Activated CD4-positive, alpha-beta T cell treated with anti-CD3 and anti-CD28 coated beads for 36 hours (primary cell): ENCODE measurements around the gene PHF13. TPM values are rescaled to one million over a fixed set of nuclear protein-coding genes. Genes with fewer than 3 reads are reported as not detected.

Experiments
- ATAC-seq: fragments of 200-7000 bp; cut with Tn5 transposase; one replicate; pipeline ENCODE4 v1.10.0; 2021; ENCODE audit warnings: mild to moderate bottlenecking, moderate library complexity
- CTCF ChIA-PET: fragments of 350-600 bp; sonication (Branson Sonifier 250); formaldehyde crosslinking; loops from one replicate; lab custom pipeline; 2021; ENCODE audit warnings: antibody characterized with exemption; lab: Charles Lee
- POLR2A ChIA-PET: fragments of 350-600 bp; sonication (Branson Sonifier 250); formaldehyde crosslinking; loops from one replicate; lab custom pipeline; 2021; ENCODE audit warnings: antibody characterized with exemption, inconsistent platforms; lab: Charles Lee
- DNase-seq: peaks from one replicate; pipeline ENCODE4 v3.0.0-alpha.2; 2020
- H3K27ac Mint-ChIP-seq: one replicate; pipeline ENCODE4 v1.8.0; 2021; ENCODE audit warnings: mixed read lengths
- H3K27me3 Mint-ChIP-seq: one replicate; pipeline ENCODE4 v1.8.0; 2021; ENCODE audit warnings: mixed read lengths
- H3K36me3 Mint-ChIP-seq: one replicate; pipeline ENCODE4 v1.8.0; 2021; ENCODE audit warnings: low read depth, mixed read lengths
- H3K4me1 Mint-ChIP-seq: one replicate; pipeline ENCODE4 v1.8.0; 2021; ENCODE audit warnings: mixed read lengths
- H3K4me3 Mint-ChIP-seq: one replicate; pipeline ENCODE4 v1.8.0; 2021; ENCODE audit warnings: mild to moderate bottlenecking, moderate library complexity, mixed read lengths
- H3K9me3 Mint-ChIP-seq: one replicate; pipeline ENCODE4 v1.8.0; 2021; ENCODE audit warnings: low read depth, mixed read lengths
- intact Hi-C, 2 experiments: fragments of 100-400 bp; cut with DNase I in 1 of 2; cut with micrococcal nuclease in 1 of 2; formaldehyde crosslinking; loops; one replicate each; pipeline versions ENCODE4 v1.14.2 to v1.15.1; 2022 to 2024; cut with DNase I, micrococcal nuclease
- total RNA-seq, 2 experiments: library from RNA; stranded (reverse); gene quantifications; one replicate each; pipeline ENCODE4 v1.2.3, GENCODE V29; 2021

The PHF13 gene
- total RNA-seq, 2 experiments from 2014 or later = 13.2 to 13.6 TPM

- Mint-ChIP-seq H3K36me3 (peaks cover 5% of the 10 kb centered on the region), H3K27me3 (no peaks in the 10 kb centered on the region), H3K27ac (no peak overlapping the region), H3K9me3 (no peaks in the 10 kb centered on the region), H3K4me1 (peaks cover 9% of the 10 kb centered on the region), H3K4me3 (no peak overlapping the region)
- no peak for ATAC-seq
- ChIA-PET POLR2A (interaction anchor here (0.5 kb wide), 1 partner anchor 17 kb away, joined by 3 read pairs; no protein-coding TSS in a partner anchor), CTCF (interaction anchor here (0.6 kb wide), 1 partner anchor 34 kb away, joined by 3 read pairs; no protein-coding TSS in a partner anchor)
- DNase-seq = no peak
- intact Hi-C loops = no loop called here
Measured at GRCh38 chr1:6587261-6588005, 26.1 kb upstream of the PHF13 start.

- H3K36me3 Mint-ChIP-seq = peaks cover 5% of the 10 kb centered on the region
- POLR2A ChIA-PET = no interaction called here
- H3K4me1 Mint-ChIP-seq = peaks cover 7% of the 10 kb centered on the region
Measured at GRCh38 chr1:6588128-6588892, 25.2 kb upstream of the PHF13 start.

DNA sequence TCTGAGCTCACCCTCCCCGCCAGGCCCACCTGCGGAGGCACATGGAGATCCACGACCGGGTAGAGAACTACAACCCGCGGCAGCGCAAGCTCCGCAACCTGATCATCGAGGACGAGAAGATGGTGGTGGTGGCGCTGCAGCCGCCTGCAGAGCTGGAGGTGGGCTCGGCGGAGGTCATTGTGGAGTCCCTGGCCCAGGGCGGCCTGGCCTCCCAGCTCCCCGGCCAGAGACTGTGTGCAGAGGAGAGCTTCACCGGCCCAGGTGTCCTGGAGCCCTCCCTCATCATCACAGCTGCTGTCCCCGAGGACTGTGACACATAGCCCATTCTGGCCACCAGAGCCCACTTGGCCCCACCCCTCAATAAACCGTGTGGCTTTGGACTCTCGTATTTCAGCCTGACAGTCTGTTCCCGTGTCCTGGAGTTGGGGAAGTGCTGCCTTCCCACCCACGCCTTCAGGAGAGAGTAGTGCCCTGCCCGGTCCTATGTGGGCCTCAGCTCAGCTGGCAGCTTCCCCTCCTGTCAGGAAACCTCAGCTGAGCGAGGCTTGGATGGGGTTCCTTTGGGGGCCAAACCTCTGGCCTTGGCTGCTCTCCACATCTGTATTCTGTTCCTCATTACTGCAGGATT is 24.5 kb upstream of the PHF13 start:
- CTCF ChIA-PET = interaction anchor here (0.5 to 1.5 kb wide), 5 partner anchors 18 to 319 kb away, joined by 3 to 5 read pairs (median 3); no protein-coding TSS in a partner anchor
- Mint-ChIP-seq H3K9me3 (no peaks in the 10 kb centered on the region), H3K4me3 (no peak overlapping the region), H3K27me3 (no peaks in the 10 kb centered on the region), H3K36me3 (peaks cover 7% of the 10 kb centered on the region), H3K4me1 (peaks cover 7% of the 10 kb centered on the region), H3K27ac (no peak overlapping the region)
- POLR2A ChIA-PET = interaction anchor here (0.9 to 1.0 kb wide), 2 partner anchors 9 to 11 kb away, joined by 3 read pairs; partner anchors contain the start of gene ZBTB48
- ATAC-seq (no peak), DNase-seq (no peak)
- intact Hi-C loops = no loop called here

More at GRCh38 chr1:6588128-6588892, 25.2 kb upstream of the PHF13 start:
- no peak for ATAC-seq
- no peak overlapping the region for H3K27ac Mint-ChIP-seq
- intact Hi-C loops = no loop called here
- DNase-seq = no peak
- no peaks in the 10 kb centered on the region for H3K9me3 Mint-ChIP-seq
- CTCF ChIA-PET = interaction anchor here (0.5 to 1.5 kb wide), 3 partner anchors 18 to 123 kb away, joined by 3 to 5 read pairs (median 3); no protein-coding TSS in a partner anchor
- H3K27me3 Mint-ChIP-seq = no peaks in the 10 kb centered on the region
- H3K4me3 Mint-ChIP-seq = no peak overlapping the region

GRCh38 chr1:6590046-6590445 is 23.5 kb upstream of the PHF13 start:
- ATAC-seq = no peak
- no peak overlapping the region for H3K4me3 Mint-ChIP-seq
- no peaks in the 10 kb centered on the region for H3K9me3 Mint-ChIP-seq
- ChIA-PET POLR2A (interaction anchor here (1.0 kb wide), 1 partner anchor 10 kb away, joined by 3 read pairs; the partner anchor contains the start of gene ZBTB48), CTCF (interaction anchor here (0.7 to 1.5 kb wide), 2 partner anchors 99 to 109 kb away, joined by 3 to 5 read pairs; no protein-coding TSS in a partner anchor)
- no peak overlapping the region for H3K27ac Mint-ChIP-seq
- no peaks in the 10 kb centered on the region for H3K27me3 Mint-ChIP-seq
- H3K36me3 Mint-ChIP-seq = peaks cover 12% of the 10 kb centered on the region
- no peak for DNase-seq
- peaks cover 2% of the 10 kb centered on the region for H3K4me1 Mint-ChIP-seq
- intact Hi-C loops = no loop called here

GRCh38 chr1:6591222-6591621 is 22.3 kb upstream of the PHF13 start:
- intact Hi-C loops = no loop called here
- H3K27me3 Mint-ChIP-seq = no peaks in the 10 kb centered on the region
- DNase-seq (no peak), ATAC-seq (no peak)
- H3K4me3 Mint-ChIP-seq = no peak overlapping the region
- H3K9me3 Mint-ChIP-seq = no peaks in the 10 kb centered on the region
- POLR2A ChIA-PET = interaction anchor here (0.6 to 1.2 kb wide), 2 partner anchors 9 to 54 kb away, joined by 3 read pairs; no protein-coding TSS in a partner anchor
- CTCF ChIA-PET = interaction anchor here (0.6 kb wide), 1 partner anchor 41 kb away, joined by 4 read pairs; no protein-coding TSS in a partner anchor
- H3K27ac Mint-ChIP-seq = peak overlapping the region; percentile 63
- peaks cover 22% of the 10 kb centered on the region for H3K36me3 Mint-ChIP-seq
- H3K4me1 Mint-ChIP-seq = peaks cover 7% of the 10 kb centered on the region

GRCh38 chr1:6591644-6592043 is 21.9 kb upstream of the PHF13 start:
- POLR2A ChIA-PET = interaction anchor here (0.6 to 1.2 kb wide), 2 partner anchors 9 to 54 kb away, joined by 3 read pairs; no protein-coding TSS in a partner anchor
- Mint-ChIP-seq H3K27me3 (no peaks in the 10 kb centered on the region), H3K4me1 (peaks cover 11% of the 10 kb centered on the region), H3K27ac (no peak overlapping the region), H3K4me3 (no peak overlapping the region), H3K9me3 (no peaks in the 10 kb centered on the region), H3K36me3 (peaks cover 24% of the 10 kb centered on the region)
- ATAC-seq (no peak), DNase-seq (no peak)
- intact Hi-C loops = no loop called here
- CTCF ChIA-PET = interaction anchor here (0.6 to 1.0 kb wide), 2 partner anchors 40 to 55 kb away, joined by 4 read pairs; no protein-coding TSS in a partner anchor

DNA sequence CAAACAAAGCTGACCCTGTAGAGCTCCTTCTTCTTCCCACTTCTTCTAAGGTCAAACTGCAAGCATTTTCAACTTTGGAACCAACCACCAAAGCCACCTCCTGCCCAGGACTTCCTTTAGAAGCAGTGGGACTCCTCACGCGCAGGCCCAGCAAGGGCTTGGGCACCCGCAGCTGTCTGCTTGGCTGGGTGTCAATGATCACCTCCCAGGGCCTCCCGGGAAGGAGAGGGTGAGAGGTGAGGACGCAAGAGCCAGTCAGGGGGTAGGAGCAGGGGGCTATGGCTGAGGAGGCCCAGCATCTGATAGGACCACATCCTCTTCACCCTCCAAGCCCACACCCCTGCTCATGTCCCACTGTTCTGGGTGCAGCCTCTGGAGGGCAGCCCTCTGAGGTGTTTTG is 21.1 kb upstream of the PHF13 start:
- Mint-ChIP-seq H3K4me1 (peaks cover 15% of the 10 kb centered on the region), H3K4me3 (no peak overlapping the region), H3K9me3 (no peaks in the 10 kb centered on the region), H3K36me3 (peaks cover 28% of the 10 kb centered on the region), H3K27ac (no peak overlapping the region), H3K27me3 (no peaks in the 10 kb centered on the region)
- CTCF ChIA-PET = interaction anchor here (0.6 to 1.0 kb wide), 2 partner anchors 36 to 54 kb away, joined by 3 to 4 read pairs; no protein-coding TSS in a partner anchor
- ATAC-seq = no peak
- intact Hi-C loops = no loop called here
- DNase-seq = no peak
- POLR2A ChIA-PET = interaction anchor here (0.6 kb wide), 1 partner anchor 11 kb away, joined by 3 read pairs; no protein-coding TSS in a partner anchor

GRCh38 chr1:6592865-6593593 is 20.5 kb upstream of the PHF13 start:
- ChIA-PET CTCF (interaction anchor here (0.6 to 1.0 kb wide), 2 partner anchors 37 to 54 kb away, joined by 3 to 4 read pairs; no protein-coding TSS in a partner anchor), POLR2A (interaction anchor here (0.6 kb wide), 1 partner anchor 12 kb away, joined by 3 read pairs; no protein-coding TSS in a partner anchor)
- H3K4me3 Mint-ChIP-seq = no peak overlapping the region
- H3K27ac Mint-ChIP-seq = no peak overlapping the region
- H3K27me3 Mint-ChIP-seq = no peaks in the 10 kb centered on the region
- peaks cover 34% of the 10 kb centered on the region for H3K36me3 Mint-ChIP-seq
- no peak for ATAC-seq
- H3K4me1 Mint-ChIP-seq = peaks cover 20% of the 10 kb centered on the region
- intact Hi-C loops = no loop called here
- no peak for DNase-seq
- H3K9me3 Mint-ChIP-seq = no peaks in the 10 kb centered on the region

DNA sequence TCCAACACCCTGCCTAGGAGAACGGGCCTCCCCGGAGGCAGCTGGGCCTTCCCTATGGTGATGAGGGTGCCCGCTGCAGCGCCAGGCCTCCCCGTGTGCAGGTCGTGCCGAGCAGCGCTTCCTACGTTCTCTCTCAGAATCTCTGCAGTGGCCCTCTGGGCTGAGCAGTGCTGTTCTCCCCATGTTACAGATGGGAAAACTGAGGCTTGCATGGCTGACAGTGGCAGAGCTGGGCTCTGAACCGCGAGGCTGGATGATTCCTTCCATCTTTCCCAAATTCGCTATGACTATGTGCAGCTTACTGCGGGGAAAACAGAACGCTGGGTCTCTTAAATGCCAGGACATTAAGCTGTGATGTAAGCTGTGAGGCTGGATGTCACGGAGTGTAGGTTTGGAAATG is 19.7 kb upstream of the PHF13 start:
- no peak for DNase-seq
- Mint-ChIP-seq H3K9me3 (no peaks in the 10 kb centered on the region), H3K36me3 (peaks cover 34% of the 10 kb centered on the region), H3K4me1 (peaks cover 24% of the 10 kb centered on the region), H3K4me3 (no peak overlapping the region), H3K27ac (no peak overlapping the region), H3K27me3 (no peaks in the 10 kb centered on the region)
- ATAC-seq = no peak
- ChIA-PET CTCF (no interaction called here), POLR2A (no interaction called here)
- intact Hi-C loops = no loop called here
